Renal cortex interstitium (tissue), 15 donors: Measurements from ENCODE around the gene ELMO3. TPM values are rescaled to one million over a fixed set of nuclear protein-coding genes. Genes with fewer than 3 reads are reported as not detected.

Experiments used
- DNase-seq, 11 donors: peaks; one replicate each; pipeline ENCODE4 v3.0.0-alpha.2; 2013; ENCODE audit warnings: low read depth in 9 of 11, low spot score in 4 of 11; ENCODE audit errors: extremely low read depth in 1 of 11
- long read RNA-seq, 16 experiments: transcript quantifications; one replicate each; lab custom pipeline, GENCODE V29; 2026
- polyA plus RNA-seq, 3 donors: library from polyadenylated mRNA; unstranded; fragments of 120-200 nt; gene quantifications; one replicate each; pipeline ENCODE4 v1.2.1, GENCODE V29; 2013; ENCODE audit not compliant: insufficient read length in 3 of 3

The ELMO3 gene, protein sequence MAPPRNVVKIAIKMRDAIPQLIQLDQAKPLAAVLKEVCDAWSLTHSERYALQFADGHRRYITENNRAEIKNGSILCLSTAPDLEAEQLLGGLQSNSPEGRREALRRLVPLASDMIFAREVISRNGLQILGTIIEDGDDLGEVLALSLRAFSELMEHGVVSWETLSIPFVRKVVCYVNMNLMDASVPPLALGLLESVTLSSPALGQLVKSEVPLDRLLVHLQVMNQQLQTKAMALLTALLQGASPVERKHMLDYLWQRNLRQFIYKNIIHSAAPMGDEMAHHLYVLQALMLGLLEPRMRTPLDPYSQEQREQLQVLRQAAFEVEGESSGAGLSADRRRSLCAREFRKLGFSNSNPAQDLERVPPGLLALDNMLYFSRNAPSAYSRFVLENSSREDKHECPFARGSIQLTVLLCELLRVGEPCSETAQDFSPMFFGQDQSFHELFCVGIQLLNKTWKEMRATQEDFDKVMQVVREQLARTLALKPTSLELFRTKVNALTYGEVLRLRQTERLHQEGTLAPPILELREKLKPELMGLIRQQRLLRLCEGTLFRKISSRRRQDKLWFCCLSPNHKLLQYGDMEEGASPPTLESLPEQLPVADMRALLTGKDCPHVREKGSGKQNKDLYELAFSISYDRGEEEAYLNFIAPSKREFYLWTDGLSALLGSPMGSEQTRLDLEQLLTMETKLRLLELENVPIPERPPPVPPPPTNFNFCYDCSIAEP
- 1 to 10 TPM; 3.6 to 6.5 (median 5.6) TPM for polyA plus RNA-seq
- long read RNA-seq, donor 1, partial matches to known transcripts, result 0 of 1 reads
- long read RNA-seq, donor 1, other reads (novel, unspliced or antisense), result 0 of 1 reads
- long read RNA-seq, donor 2, result 0 reads
- long read RNA-seq, donor 3, partial matches to known transcripts, result 0 of 1 reads
- long read RNA-seq, donor 3, other reads (novel, unspliced or antisense), result 0 of 1 reads
- long read RNA-seq, donor 4, result 0 reads
- long read RNA-seq, donor 5, result 0 reads
- long read RNA-seq, donor 6, result 0 reads
- long read RNA-seq, donor 7, partial matches to known transcripts, result 0 of 1 reads
- long read RNA-seq, donor 7, other reads (novel, unspliced or antisense), result 0 of 1 reads
- long read RNA-seq, donor 8, result 0 reads
- long read RNA-seq, donor 9, partial matches to known transcripts, result 0 of 1 reads
- long read RNA-seq, donor 9, other reads (novel, unspliced or antisense), result 0 of 1 reads
- long read RNA-seq, donor 10, partial matches to known transcripts, result 0 of 1 reads
- long read RNA-seq, donor 10, other reads (novel, unspliced or antisense), result 0 of 1 reads
- long read RNA-seq, donor 11, partial matches to known transcripts, result 0 of 4 reads
- long read RNA-seq, donor 11, other reads (novel, unspliced or antisense), result 0 of 4 reads
- long read RNA-seq, donor 12, result 0 reads
- long read RNA-seq, donor 13, result 0 reads
- long read RNA-seq, donor 14, result 0 reads
- long read RNA-seq, donor 15, result 0 reads
- long read RNA-seq, donor 16, partial matches to known transcripts, result 0 of 3 reads
- long read RNA-seq, donor 16, other reads (novel, unspliced or antisense), result 0 of 3 reads

DNA sequence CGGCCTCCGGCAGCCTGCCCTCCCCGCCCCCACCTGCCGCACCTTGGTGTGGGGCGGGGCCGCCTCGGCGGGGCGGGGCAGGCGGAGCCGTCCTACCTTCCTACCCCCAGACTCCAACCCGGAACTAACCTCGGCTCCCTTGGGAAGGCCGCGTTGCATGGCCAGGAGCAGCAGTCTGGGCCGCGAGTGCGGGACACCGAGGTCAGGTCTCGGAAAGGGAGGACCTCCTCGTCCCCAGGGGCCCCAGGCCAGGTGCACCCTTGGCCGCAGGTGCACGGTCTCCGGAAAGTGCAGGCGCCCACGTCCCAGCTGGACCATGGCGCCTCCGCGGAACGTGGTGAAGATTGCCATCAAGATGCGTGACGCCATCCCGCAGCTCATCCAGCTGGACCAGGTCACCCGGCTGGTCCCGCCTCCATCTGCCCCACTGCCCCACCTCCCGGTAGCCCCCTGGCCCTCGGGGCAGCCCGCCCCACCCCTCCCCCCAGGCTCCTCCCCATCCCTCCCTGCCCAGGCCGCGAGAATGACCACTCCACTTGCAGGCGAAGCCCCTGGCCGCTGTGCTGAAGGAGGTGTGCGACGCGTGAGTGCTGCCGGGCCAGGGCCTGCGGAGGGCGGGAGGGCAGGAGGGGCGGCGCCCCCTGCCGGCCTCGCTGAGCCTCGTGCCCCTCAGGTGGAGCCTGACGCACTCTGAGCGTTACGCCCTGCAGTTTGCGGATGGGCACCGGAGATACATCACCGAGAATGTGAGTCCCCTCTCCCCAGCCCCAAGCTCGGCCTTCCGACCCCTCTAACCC is at the start of gene ELMO3:
Gene ELMO3 (plus strand): TSS at position 121 of the 797 bp plus-strand sequence. CDS start 196 bp downstream, at position 317.
- no peak for DNase-seq

DNA sequence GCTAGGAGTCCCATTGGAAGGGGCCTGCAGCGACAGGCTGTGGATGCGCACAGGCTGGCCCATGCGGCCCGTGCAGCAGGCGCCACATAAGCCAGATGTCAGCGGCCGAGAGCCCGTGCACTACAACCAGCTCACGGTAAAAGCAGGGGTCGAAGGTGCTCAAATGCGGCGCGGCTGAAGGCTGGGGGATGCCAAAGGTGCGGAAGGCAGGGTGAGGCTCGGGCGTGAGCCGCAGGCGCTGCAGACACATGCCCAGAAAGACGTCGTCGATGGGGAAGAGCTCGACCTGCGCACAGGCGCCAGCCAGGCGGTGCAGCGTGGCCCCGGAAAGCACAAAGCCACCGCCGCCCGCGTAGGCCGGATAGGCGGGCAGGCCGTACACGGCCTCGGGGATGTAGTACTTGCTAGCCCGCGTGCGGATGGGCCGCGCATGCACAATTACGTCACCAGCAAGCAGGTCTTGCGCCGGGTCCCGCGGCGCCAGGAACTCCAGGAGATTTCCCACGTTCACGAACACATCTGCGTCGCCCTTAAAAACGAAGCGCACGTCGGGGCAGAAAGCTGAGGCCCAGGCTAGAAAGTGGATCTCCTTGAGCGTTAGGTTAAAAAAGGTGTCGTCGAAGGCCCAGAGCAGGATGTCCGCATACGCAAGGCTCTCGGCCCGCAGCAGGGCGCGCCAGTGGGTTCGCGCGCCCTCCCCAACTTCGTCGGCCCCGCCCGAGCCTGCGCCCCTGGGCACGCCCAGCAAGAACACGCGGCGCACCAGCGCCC is 49.5 kb upstream of the ELMO3 start:
- DNase-seq, result no peak

DNA sequence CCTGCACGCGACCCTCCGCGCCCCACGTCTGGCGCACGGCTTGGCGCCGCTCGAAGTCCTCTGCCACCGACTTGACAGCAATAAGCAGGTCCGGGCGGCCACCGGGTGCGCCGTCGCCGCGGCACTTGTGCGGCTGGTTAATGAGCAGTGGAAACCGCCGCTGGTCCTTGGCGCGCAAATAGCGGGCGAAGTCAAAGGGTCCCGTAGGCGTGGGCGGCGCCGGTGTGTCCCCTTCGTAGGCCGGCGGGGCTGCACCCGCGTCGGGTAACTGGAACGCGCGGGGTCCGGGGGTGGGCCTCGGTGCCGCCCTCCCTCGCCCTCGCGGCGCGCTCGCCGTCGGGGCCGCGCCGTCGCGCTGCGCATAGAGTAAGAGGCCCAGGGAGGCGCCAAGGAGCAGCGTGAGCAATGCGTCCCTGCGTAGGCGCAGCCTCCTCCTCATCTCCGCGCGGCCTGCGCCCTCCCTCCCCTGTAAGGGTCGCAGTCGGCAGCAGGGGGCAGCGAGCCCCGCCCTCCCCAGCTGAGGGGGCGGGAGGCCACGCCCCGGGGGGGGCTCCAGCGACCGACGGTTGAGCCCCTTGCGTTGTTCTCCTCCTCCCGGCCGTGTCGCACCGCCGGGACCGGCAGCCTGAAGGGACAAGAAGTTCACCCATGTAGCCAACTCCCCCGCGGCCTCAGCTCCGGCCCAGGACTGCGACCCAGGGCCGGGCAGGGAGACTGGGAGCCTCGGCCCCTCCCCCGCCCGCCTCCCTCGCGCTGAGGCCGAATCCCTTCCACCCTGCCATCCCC is 48.7 kb upstream of the ELMO3 start:
- DNase-seq, result peak in 1 of 11 donors; percentile 67

DNA sequence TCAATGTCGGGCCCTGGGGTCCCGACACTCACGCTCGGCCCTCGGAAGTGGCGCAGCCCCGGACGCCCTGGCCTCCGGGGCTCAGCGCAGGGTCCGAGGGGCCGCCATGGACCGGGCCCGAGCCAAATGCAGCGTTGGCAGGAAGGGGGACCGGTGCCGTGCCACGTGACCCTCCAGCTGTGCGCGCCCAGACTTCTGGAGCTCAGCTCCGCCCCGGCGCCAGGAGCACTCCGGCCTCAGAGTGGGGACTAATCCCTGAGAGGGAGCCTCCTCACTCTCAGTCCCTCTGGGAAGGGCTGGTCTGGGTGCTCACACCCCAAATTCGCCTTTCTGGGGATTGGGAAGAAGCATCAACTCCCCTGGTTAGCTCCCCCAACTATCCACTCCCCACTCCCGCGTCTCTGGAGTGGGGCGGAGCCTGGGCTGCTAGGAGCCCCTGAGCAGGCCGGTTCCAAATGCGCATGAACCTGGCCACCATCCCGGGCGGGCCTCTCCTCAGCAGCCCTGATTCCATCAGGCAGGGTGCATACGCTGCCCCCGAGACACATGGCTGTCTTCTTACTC is 48.0 kb upstream of the ELMO3 start, which contains the start of gene B3GNT9:
Gene B3GNT9 (minus strand): TSS at position 166 of the 564 bp plus-strand sequence. CDS start 513 bp downstream, outside the sequence.
- DNase-seq, result no peak

DNA sequence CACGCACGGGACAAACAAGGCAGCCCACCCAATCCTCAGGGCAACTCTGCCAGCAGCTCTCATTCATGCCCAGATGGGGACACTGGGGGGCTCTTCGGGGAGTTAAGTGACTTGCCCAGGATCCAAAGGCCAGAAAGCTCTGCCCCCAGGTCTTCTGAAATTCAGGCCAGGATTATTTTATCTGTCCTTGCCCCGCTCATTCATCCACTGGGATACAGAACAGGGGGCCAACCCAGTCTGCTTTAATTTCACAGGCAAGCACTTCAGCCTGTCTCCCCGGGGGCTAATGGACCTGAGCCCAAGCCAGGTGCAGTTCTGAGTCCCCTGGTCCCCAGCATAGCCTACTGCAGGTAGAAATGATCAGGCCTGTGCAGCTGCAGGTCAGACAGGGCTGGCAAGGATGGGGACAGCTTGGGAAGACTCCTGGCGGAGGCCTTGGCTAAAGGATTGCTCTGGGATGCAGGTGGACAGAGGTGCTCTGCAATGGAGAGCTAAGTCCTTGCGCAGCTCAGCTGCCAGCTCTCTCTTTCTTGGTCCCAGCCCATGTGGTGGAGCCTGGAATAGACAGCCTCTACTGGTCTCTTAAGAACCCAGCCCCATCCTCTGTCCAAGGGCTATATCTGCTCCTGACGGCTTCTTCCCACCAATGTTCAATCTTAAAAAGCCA is 47.4 kb upstream of the ELMO3 start:
- DNase-seq, result no peak

GRCh38 chr16:67154578-67155294 is 44.2 kb upstream of the ELMO3 start:
- DNase-seq, result no peak

- DNase-seq, result no peak
These were observed 43.4 kb upstream of the ELMO3 start for GRCh38 chr16:67155295-67156142.

GRCh38 chr16:67156143-67156844 is 42.6 kb upstream of the ELMO3 start:
- DNase-seq, result no peak

GRCh38 chr16:67157106-67157748 is 41.7 kb upstream of the ELMO3 start:
- DNase-seq, result no peak

GRCh38 chr16:67157892-67158635 is 40.9 kb upstream of the ELMO3 start:
- no peak for DNase-seq

DNA sequence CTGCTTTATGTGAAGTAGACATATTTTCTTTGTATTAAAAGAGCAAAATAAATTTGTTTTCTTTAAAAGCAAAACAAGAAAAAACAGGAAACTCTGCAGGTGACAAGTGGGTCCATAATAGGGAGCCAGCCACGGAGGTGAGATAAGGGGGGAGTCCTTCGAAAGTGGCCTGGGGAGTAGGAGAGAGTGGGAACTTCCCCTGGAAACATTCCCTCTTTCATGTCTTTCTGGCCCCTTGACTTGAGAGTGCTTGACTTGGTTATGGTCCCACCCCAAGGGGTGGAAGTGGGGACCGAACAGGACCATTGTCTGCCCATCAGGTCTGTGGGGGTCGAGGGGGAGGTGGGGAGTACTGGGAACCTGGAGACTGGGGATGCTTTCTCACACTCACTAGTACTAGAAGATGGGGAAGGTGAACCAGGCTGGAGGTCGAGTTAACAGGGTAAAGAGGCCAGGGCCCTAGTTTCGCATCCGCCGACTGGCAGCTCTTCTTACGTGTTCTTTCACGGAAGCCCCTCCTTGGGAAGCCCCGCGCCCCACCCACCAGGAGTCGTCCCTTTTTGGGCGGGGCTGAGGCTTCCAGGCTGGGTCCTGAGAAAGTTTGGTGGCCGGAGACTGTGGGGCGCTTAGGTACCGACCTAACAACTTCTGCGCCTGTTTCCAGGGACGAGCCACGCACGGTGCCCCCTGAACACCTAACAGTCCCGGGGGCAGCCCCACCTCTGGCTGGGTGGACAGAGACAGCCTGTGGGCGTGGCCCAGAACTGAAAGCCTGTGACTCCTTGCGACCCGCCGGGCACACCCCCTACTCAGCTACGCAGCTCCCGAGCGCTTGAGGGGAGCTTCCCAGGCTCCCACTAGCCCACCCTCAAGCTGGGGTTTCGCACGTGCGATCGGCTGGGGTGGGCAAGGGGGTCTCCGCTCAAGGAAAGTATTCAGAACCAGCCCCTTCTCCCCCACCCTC is 40.0 kb upstream of the ELMO3 start:
- DNase-seq, result no peak
